Fibroblast of lung (primary cell): ENCODE results near the gene NFIL3. TPM values are rescaled to one million over a fixed set of nuclear protein-coding genes. Genes with fewer than 3 reads are reported as not detected.

Source experiments
- DNase-seq, 2 donors: peaks; one replicate each; pipeline versions ENCODE4 v3.0.0 to v3.0.0-alpha.2; 2010; ENCODE audit warnings: low read depth in 2 of 2
- H2AFZ ChIP-seq: 2 replicates; pipeline ENCODE4 v1.5.1; 2012; ENCODE audit warnings: low read length, control low read depth, inconsistent platforms
- H3K27ac ChIP-seq: 2 replicates; pipeline ENCODE4 v1.5.1; 2011; ENCODE audit warnings: low read length, control low read depth; ENCODE audit not compliant: insufficient read depth
- H3K27me3 ChIP-seq: 2 replicates; pipeline ENCODE4 v1.5.1; 2011; ENCODE audit warnings: mild to moderate bottlenecking, low read length; ENCODE audit not compliant: control insufficient read depth, insufficient read depth
- H3K36me3 ChIP-seq: 2 replicates; pipeline ENCODE4 v1.5.1; 2011; ENCODE audit warnings: low read length; ENCODE audit not compliant: control insufficient read depth, insufficient read depth
- H3K4me1 ChIP-seq: 2 replicates; pipeline ENCODE4 v1.5.1; 2011; ENCODE audit warnings: low read length; ENCODE audit not compliant: control insufficient read depth, insufficient read depth; ENCODE audit errors: extremely low read depth
- H3K4me2 ChIP-seq: 2 replicates; pipeline ENCODE4 v1.5.1; 2011; ENCODE audit warnings: low read length, control low read depth; ENCODE audit not compliant: insufficient read depth; ENCODE audit errors: extremely low read depth
- H3K4me3 ChIP-seq, 4 experiments: fragments of 200-600 bp in 1 of 4; sonication (generic) in 1 of 4; replicated peaks in 1 of 4; 2 replicates each; pipeline ENCODE4 v1.5.1; 2011 to 2016; ENCODE audit warnings: low read length in 4 of 4, low read depth in 3 of 4, mild to moderate bottlenecking in 3 of 4, control low read depth in 2 of 4, inconsistent platforms in 1 of 4, mixed read lengths in 1 of 4; ENCODE audit not compliant: insufficient read depth in 1 of 4; ENCODE audit errors: control extremely low read depth in 1 of 4
- H3K79me2 ChIP-seq: 2 replicates; pipeline ENCODE4 v1.5.1; 2012; ENCODE audit warnings: mild to moderate bottlenecking, low read length, inconsistent platforms; ENCODE audit not compliant: control insufficient read depth, insufficient read depth
- H3K9ac ChIP-seq: 2 replicates; pipeline ENCODE4 v1.5.1; 2011; ENCODE audit warnings: mild to moderate bottlenecking, low read length, control low read depth; ENCODE audit not compliant: insufficient read depth
- H3K9me3 ChIP-seq: 2 replicates; pipeline ENCODE4 v1.5.1; 2012; ENCODE audit warnings: low read depth, low read length; ENCODE audit not compliant: control insufficient read depth, insufficient read depth
- H4K20me1 ChIP-seq: 2 replicates; pipeline ENCODE4 v1.5.1; 2011; ENCODE audit warnings: low read length; ENCODE audit not compliant: control insufficient read depth, insufficient read depth; ENCODE audit errors: extremely low read depth
- EZH2 ChIP-seq: IDR thresholded peaks from 2 replicates; pipeline ENCODE4 v1.5.1; 2012; ENCODE audit warnings: low read length, control low read depth, mild to moderate bottlenecking; ENCODE audit errors: missing control alignments
- polyA plus RNA-seq, 2 donors: library from polyadenylated mRNA; depleted of rRNA in 1 of 2; stranded (reverse) in 1 of 2; unstranded in 1 of 2; fragments of >200 nt; gene quantifications; 2 replicates each; pipeline ENCODE4 v1.2.1, GENCODE V29; 2011 to 2012; ENCODE audit warnings: missing spikeins in 1 of 2
- total RNA-seq: library from RNA; depleted of rRNA; stranded (reverse); fragments of >200 nt; gene quantifications from 2 replicates; pipeline ENCODE4 v1.2.1, GENCODE V29; 2014
- TF ChIP-seq, protein P1 (sequence below), 2 donors: IDR thresholded peaks in 1 of 2; conservative IDR thresholded peaks in 1 of 2; 1 replicate in 1 of 2; 2 replicates in 1 of 2; pipeline ENCODE4 v1.5.1; 2011 to 2012; ENCODE audit warnings: low read length in 2 of 2, control low read depth in 1 of 2, inconsistent platforms in 1 of 2, low read depth in 1 of 2, mild to moderate bottlenecking in 1 of 2

The NFIL3 gene
- total and polyA plus RNA-seq, 2 donors (not counting 1 experiment from before 2014, with no cell fraction given), result 58.7 to 62.3 TPM

- H3K9ac ChIP-seq, result no peak overlapping the region
- no peaks in the 10 kb centered on the region for H4K20me1 ChIP-seq
- H3K36me3 ChIP-seq, result peaks cover 12% of the 10 kb centered on the region
- peaks cover 27% of the 10 kb centered on the region for H3K79me2 ChIP-seq
- H3K4me1 ChIP-seq, result no peaks in the 10 kb centered on the region
- H3K4me2 ChIP-seq, result no peak overlapping the region
- no peak overlapping the region for H3K4me3 ChIP-seq
- no peak overlapping the region for H2AFZ ChIP-seq
- no peaks in the 10 kb centered on the region for H3K9me3 ChIP-seq
- H3K27ac ChIP-seq, result no peak overlapping the region
- DNase-seq, result no peak
- TF ChIP-seq, protein P1, sequence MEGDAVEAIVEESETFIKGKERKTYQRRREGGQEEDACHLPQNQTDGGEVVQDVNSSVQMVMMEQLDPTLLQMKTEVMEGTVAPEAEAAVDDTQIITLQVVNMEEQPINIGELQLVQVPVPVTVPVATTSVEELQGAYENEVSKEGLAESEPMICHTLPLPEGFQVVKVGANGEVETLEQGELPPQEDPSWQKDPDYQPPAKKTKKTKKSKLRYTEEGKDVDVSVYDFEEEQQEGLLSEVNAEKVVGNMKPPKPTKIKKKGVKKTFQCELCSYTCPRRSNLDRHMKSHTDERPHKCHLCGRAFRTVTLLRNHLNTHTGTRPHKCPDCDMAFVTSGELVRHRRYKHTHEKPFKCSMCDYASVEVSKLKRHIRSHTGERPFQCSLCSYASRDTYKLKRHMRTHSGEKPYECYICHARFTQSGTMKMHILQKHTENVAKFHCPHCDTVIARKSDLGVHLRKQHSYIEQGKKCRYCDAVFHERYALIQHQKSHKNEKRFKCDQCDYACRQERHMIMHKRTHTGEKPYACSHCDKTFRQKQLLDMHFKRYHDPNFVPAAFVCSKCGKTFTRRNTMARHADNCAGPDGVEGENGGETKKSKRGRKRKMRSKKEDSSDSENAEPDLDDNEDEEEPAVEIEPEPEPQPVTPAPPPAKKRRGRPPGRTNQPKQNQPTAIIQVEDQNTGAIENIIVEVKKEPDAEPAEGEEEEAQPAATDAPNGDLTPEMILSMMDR (conservative IDR thresholded peaks at IDR 0.05 in 1 of 2, IDR thresholded peaks at IDR 0.05 in 1 of 2; ENCODE audit: low read depth in 1 of 2, low read length in 2 of 2), result no peak
- TF ChIP-seq EZH2, result no peak
- H3K27me3 ChIP-seq, result no peaks in the 10 kb centered on the region
Measured at GRCh38 chr9:91407580-91408318, 15.9 kb downstream of the NFIL3 start.

- Histone ChIP-seq H3K79me2 (peaks cover 13% of the 10 kb centered on the region), H3K4me3 (no peak overlapping the region), H3K4me1 (no peaks in the 10 kb centered on the region), H3K36me3 (peaks cover 11% of the 10 kb centered on the region), H3K27ac (no peak overlapping the region), H3K9me3 (no peaks in the 10 kb centered on the region), H2AFZ (no peak overlapping the region), H3K9ac (no peak overlapping the region), H3K27me3 (no peaks in the 10 kb centered on the region), H3K4me2 (no peak overlapping the region), H4K20me1 (no peaks in the 10 kb centered on the region)
- DNase-seq, result no peak
- no peak for TF ChIP-seq EZH2
- TF ChIP-seq, protein P1 (conservative IDR thresholded peaks at IDR 0.05 in 1 of 2, IDR thresholded peaks at IDR 0.05 in 1 of 2; ENCODE audit: low read depth in 1 of 2, low read length in 2 of 2), result no peak
Measured at GRCh38 chr9:91405343-91406077, 18.1 kb downstream of the NFIL3 start.

DNA sequence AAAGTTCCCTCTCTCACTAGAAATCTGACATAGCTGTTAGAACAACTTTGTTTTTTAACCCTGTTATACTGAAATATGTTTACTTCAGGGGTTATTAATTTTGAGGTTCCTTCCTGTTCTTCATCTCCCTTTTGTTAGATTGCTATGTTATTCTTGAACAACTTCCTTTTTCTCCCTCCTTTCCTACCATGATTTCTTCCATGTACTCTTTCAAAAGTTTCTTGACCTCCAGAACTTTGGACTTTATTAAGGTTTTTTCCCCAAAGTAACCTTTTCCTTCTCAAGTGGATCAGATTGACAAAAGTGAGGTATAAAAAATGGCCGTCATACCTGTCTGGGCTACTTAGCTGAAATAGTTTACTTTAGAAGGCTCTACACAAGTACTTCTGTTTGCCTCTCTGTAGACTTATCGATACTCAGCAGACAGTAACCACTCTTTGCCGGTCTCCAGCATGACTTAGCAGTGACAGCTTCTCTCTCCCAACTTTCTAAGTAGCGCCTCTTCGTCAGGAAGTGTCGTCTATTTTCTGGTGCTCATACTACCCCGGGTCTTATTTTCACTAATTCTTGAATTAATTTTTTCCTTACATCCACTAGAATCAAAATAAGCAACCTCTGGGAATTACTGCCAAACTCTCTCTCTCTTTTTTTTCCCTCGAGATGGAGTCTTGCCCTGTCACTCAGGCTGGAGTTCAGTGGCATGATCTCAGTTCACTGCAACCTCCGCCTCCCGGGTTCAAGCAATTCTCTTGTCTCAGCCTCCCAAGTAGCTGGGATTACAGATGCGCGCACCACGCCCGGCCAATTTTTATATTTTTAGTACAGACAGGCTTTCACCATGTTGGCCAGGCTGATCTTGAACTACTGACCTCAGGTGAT is 19.7 kb downstream of the NFIL3 start:
- no peak overlapping the region for H2AFZ ChIP-seq
- no peak for DNase-seq

More for the DNA sequence above, 19.7 kb downstream of the NFIL3 start:
- no peaks in the 10 kb centered on the region for H3K27me3 ChIP-seq
- H3K27ac ChIP-seq, result no peak overlapping the region
- H3K4me2 ChIP-seq, result no peak overlapping the region
- H3K9ac ChIP-seq, result no peak overlapping the region
- TF ChIP-seq, protein P1 (conservative IDR thresholded peaks at IDR 0.05 in 1 of 2, IDR thresholded peaks at IDR 0.05 in 1 of 2; ENCODE audit: low read depth in 1 of 2, low read length in 2 of 2), result no peak
- TF ChIP-seq EZH2, result no peak
- peaks cover 2% of the 10 kb centered on the region for H3K79me2 ChIP-seq
- no peaks in the 10 kb centered on the region for H3K9me3 ChIP-seq
- no peaks in the 10 kb centered on the region for H3K4me1 ChIP-seq
- no peaks in the 10 kb centered on the region for H3K36me3 ChIP-seq
- H4K20me1 ChIP-seq, result no peaks in the 10 kb centered on the region
- H3K4me3 ChIP-seq, result no peak overlapping the region
